ENCODE data around the gene CCL27. TPM values are rescaled to one million over a fixed set of nuclear protein-coding genes. Genes with fewer than 3 reads are reported as not detected.

The CCL27 gene
- total and polyA plus RNA-seq, 2 donors (not counting 1 experiment from before 2014, with no cell fraction given) = not detected

GRCh38 chr9:34650816-34651215 is 11.6 kb downstream of the CCL27 start:
- Mint-ChIP-seq H3K4me3 (no peak overlapping the region), H3K27ac (no peak overlapping the region), H3K27me3 (peaks cover 3% of the 10 kb centered on the region), H3K4me1 (peaks cover 39% of the 10 kb centered on the region), H3K9me3 (ENCODE audit: insufficient read depth) (no peaks in the 10 kb centered on the region)
- H3K36me3 ChIP-seq (replicated peaks in 1 of 2; ENCODE audit: control extremely low read depth in 1 of 2, control insufficient read depth in 1 of 2, extremely low read depth in 1 of 2, insufficient read depth in 2 of 2, low read length in 1 of 2) = peaks cover 0 to 18% of the 10 kb centered on the region in 2 experiments
- ChIA-PET POLR2A (no interaction called here), CTCF (no interaction called here)
- no peak overlapping the region for H3K4me2 ChIP-seq (replicated peaks; ENCODE audit: low read depth, low read length, poor library complexity, severe bottlenecking)
- peaks cover 14% of the 10 kb centered on the region for H4K20me1 ChIP-seq (ENCODE audit: control insufficient read depth, insufficient read depth, low read length, poor library complexity, severe bottlenecking)
- WGBS (ENCODE audit: insufficient coverage) = 100% methylated on average over 4 of the region's 5 CpGs
- H3K9ac ChIP-seq (ENCODE audit: low read length) = no peak overlapping the region
- peaks cover 16 to 17% of the 10 kb centered on the region in 2 donors for H3K4me1 ChIP-seq (ENCODE audit: control insufficient read depth in 2 of 2, insufficient read depth in 2 of 2, low read length in 2 of 2)
- ATAC-seq (ENCODE audit: low read depth) = no peak
- DNase-seq = no peak
- H3K9me3 ChIP-seq (ENCODE audit: control extremely low read depth in 1 of 3, control insufficient read depth in 2 of 3, insufficient read depth in 1 of 3, low read length in 2 of 3) = no peaks in the 10 kb centered on the region
- H3K4me3 ChIP-seq (ENCODE audit: control extremely low read depth in 1 of 5, extremely low read depth in 1 of 5, insufficient read depth in 1 of 5, low read depth in 2 of 5, low read length in 4 of 5) = no peak overlapping the region
- intact Hi-C loops (cut with micrococcal nuclease) = no loop called here
- peaks cover 19% of the 10 kb centered on the region for H3K79me2 ChIP-seq (ENCODE audit: control insufficient read depth, insufficient read depth, low read length)
- no peak overlapping the region for H3K27ac ChIP-seq (ENCODE audit: low read length in 2 of 2)
- H2AFZ ChIP-seq (ENCODE audit: insufficient read depth, low read depth, low read length, poor library complexity, severe bottlenecking) = no peak overlapping the region
- TF ChIP-seq CTCF (IDR thresholded peaks at IDR 0.05) (no peak), EZH2 (IDR thresholded peaks at IDR 0.05; ENCODE audit: borderline replicate concordance, insufficient read depth, low read depth, low read length, poor library complexity, severe bottlenecking) (no peak)
- H3K27me3 ChIP-seq (replicated peaks in 1 of 4; ENCODE audit: control extremely low read depth in 1 of 4, control insufficient read depth in 3 of 4, insufficient read depth in 4 of 4, low read length in 3 of 4) = no peaks in the 10 kb centered on the region

- H3K4me3 Mint-ChIP-seq = peak overlapping the region; percentile 44
- H3K4me1 ChIP-seq (ENCODE audit: control insufficient read depth in 2 of 2, insufficient read depth in 2 of 2, low read length in 2 of 2) = peaks cover 16 to 17% of the 10 kb centered on the region in 2 donors
- DNase-seq (no peak), ATAC-seq (ENCODE audit: low read depth) (no peak)
- no peaks in the 10 kb centered on the region for H3K9me3 ChIP-seq (ENCODE audit: control extremely low read depth in 1 of 3, control insufficient read depth in 2 of 3, insufficient read depth in 1 of 3, low read length in 2 of 3)
- 96% methylated on average over 8 of the region's 8 CpGs for WGBS (ENCODE audit: insufficient coverage)
- H4K20me1 ChIP-seq (ENCODE audit: control insufficient read depth, insufficient read depth, low read length, poor library complexity, severe bottlenecking) = peaks cover 14% of the 10 kb centered on the region
- no peak overlapping the region for H3K27ac ChIP-seq (ENCODE audit: low read length in 2 of 2)
- intact Hi-C loops (cut with micrococcal nuclease) = no loop called here
- H3K27me3 Mint-ChIP-seq = no peaks in the 10 kb centered on the region
- H3K27me3 ChIP-seq (replicated peaks in 1 of 4; ENCODE audit: control extremely low read depth in 1 of 4, control insufficient read depth in 3 of 4, insufficient read depth in 4 of 4, low read length in 3 of 4) = no peaks in the 10 kb centered on the region
- no peak overlapping the region for H2AFZ ChIP-seq (ENCODE audit: insufficient read depth, low read depth, low read length, poor library complexity, severe bottlenecking)
- ChIA-PET CTCF (interaction anchor here (0.9 to 3.3 kb wide), 4 partner anchors 11 to 54 kb away, joined by 3 to 36 read pairs (median 26); partner anchors contain the start of genes CCL27 and SIGMAR1), POLR2A (no interaction called here)
- no peaks in the 10 kb centered on the region for H3K9me3 Mint-ChIP-seq (ENCODE audit: insufficient read depth)
- no peak overlapping the region for H3K4me2 ChIP-seq (replicated peaks; ENCODE audit: low read depth, low read length, poor library complexity, severe bottlenecking)
- peaks cover 0 to 18% of the 10 kb centered on the region in 2 experiments for H3K36me3 ChIP-seq (replicated peaks in 1 of 2; ENCODE audit: control extremely low read depth in 1 of 2, control insufficient read depth in 1 of 2, extremely low read depth in 1 of 2, insufficient read depth in 2 of 2, low read length in 1 of 2)
- no peak overlapping the region for H3K9ac ChIP-seq (ENCODE audit: low read length)
- H3K27ac Mint-ChIP-seq = no peak overlapping the region
- TF ChIP-seq EZH2 (IDR thresholded peaks at IDR 0.05; ENCODE audit: borderline replicate concordance, insufficient read depth, low read depth, low read length, poor library complexity, severe bottlenecking) (no peak), CTCF (IDR thresholded peaks at IDR 0.05) (no peak)
- no peak overlapping the region for H3K4me3 ChIP-seq (ENCODE audit: control extremely low read depth in 1 of 5, extremely low read depth in 1 of 5, insufficient read depth in 1 of 5, low read depth in 2 of 5, low read length in 4 of 5)
- H3K79me2 ChIP-seq (ENCODE audit: control insufficient read depth, insufficient read depth, low read length) = peaks cover 19% of the 10 kb centered on the region
- peaks cover 39% of the 10 kb centered on the region for H3K4me1 Mint-ChIP-seq
Measured at GRCh38 chr9:34648673-34649072, 13.8 kb downstream of the CCL27 start.

Measured in B cell (primary cell).